GM12878 (cell line): Measurements from ENCODE around the gene FMNL3. TPM values are rescaled to one million over a fixed set of nuclear protein-coding genes. Genes with fewer than 3 reads are reported as not detected.
"Not testable (repeated sequence)": the region's sequence is repeated elsewhere in the genome, so short reads cannot be mapped to it uniquely, and the experiment has no call there.

Experiments
- ATAC-seq: fragments of 200-7000 bp; cut with Tn5 transposase; 3 replicates; pipeline ENCODE4 v1.9.1; 2020; ENCODE audit warnings: mild to moderate bottlenecking, moderate library complexity
- BruUV-seq: library from RNA; stranded (reverse); fragments of 400-500 nt; replicated peaks from 2 replicates; lab custom pipeline; 2021; lab: Mats Ljungman, UMichigan
- CTCF ChIA-PET: fragments of 300-600 bp; sonication (Branson Sonifier 250); formaldehyde crosslinking; extraction: SDS; loops from one replicate; lab custom pipeline; 2021; ENCODE audit warnings: inconsistent platforms; lab: Yijun Ruan, JAX
- POLR2A ChIA-PET: fragments of 350-600 bp; formaldehyde crosslinking; extraction: SDS; loops from one replicate; lab custom pipeline; 2021; ENCODE audit warnings: inconsistent platforms; lab: Charles Lee
- RAD21 ChIA-PET: fragments of 300-600 bp; sonication (Branson Sonifier 250); formaldehyde crosslinking; loops from one replicate; lab custom pipeline; 2023; ENCODE audit warnings: antibody characterized with exemption; ENCODE audit not compliant: unreplicated experiment; lab: Charles Lee
- SMC1A ChIA-PET: fragments of 300-600 bp; sonication (Branson Sonifier 250); formaldehyde crosslinking; loops from one replicate; lab custom pipeline; 2023; ENCODE audit not compliant: unreplicated experiment, uncharacterized antibody; lab: Charles Lee
- DNase-seq: peaks from one replicate; pipeline ENCODE4 v3.0.0-alpha.2; 2011; ENCODE audit warnings: low read depth, low spot score
- FAIRE-seq: peaks from 3 replicates; lab custom pipeline; 2011; peaks lifted over from hg19 to GRCh38; lab: Jason Lieb, UNC
- H2AFZ ChIP-seq: 2 replicates; pipeline ENCODE4 v1.6.0; 2011; ENCODE audit warnings: low read depth, low read length, control low read depth; ENCODE audit not compliant: control insufficient read depth
- H3K27ac ChIP-seq: 2 replicates; pipeline ENCODE4 v1.5.1; 2011; ENCODE audit warnings: control low read depth; ENCODE audit not compliant: control insufficient read depth, insufficient read depth
- H3K27me3 ChIP-seq, 2 experiments: replicated peaks in 1 of 2; 2 replicates each; pipeline versions ENCODE4 v1.6.0 to v1.6.1; 2011; ENCODE audit warnings: low read length in 1 of 2; ENCODE audit not compliant: control insufficient read depth in 2 of 2, insufficient read depth in 2 of 2
- H3K36me3 ChIP-seq, 2 experiments: 2 replicates each; pipeline ENCODE4 v1.5.1; 2011; ENCODE audit warnings: low read length in 1 of 2; ENCODE audit not compliant: control insufficient read depth in 2 of 2, insufficient read depth in 2 of 2
- H3K4me1 ChIP-seq: 2 replicates; pipeline ENCODE4 v1.6.1; 2011; ENCODE audit warnings: mild to moderate bottlenecking, low read length, moderate library complexity, mixed read lengths; ENCODE audit not compliant: control insufficient read depth, insufficient read depth
- H3K4me2 ChIP-seq: 2 replicates; pipeline ENCODE4 v1.6.0; 2011; ENCODE audit warnings: control low read depth; ENCODE audit not compliant: control insufficient read depth, insufficient read depth
- H3K4me3 ChIP-seq: fragments of 200-600 bp; sonication (generic); 2 replicates; pipeline ENCODE4 v1.5.1; 2016
- H3K79me2 ChIP-seq: 2 replicates; pipeline ENCODE4 v1.6.0; 2011; ENCODE audit warnings: low read length; ENCODE audit not compliant: control insufficient read depth, insufficient read depth
- H3K9ac ChIP-seq: 2 replicates; pipeline ENCODE4 v1.8.0; 2011; ENCODE audit warnings: low read length, control low read depth, mixed read lengths; ENCODE audit not compliant: control insufficient read depth, insufficient read depth
- H3K9me3 ChIP-seq: replicated peaks from 3 replicates; pipeline ENCODE4 v1.5.1; 2011; ENCODE audit warnings: mild to moderate bottlenecking, low read length; ENCODE audit not compliant: control insufficient read depth, insufficient read depth
- H4K20me1 ChIP-seq: 2 replicates; pipeline ENCODE4 v1.6.0; 2011; ENCODE audit not compliant: control insufficient read depth, insufficient read depth
- FOXK2 ChIP-seq: fragments of 450-650 bp; IDR thresholded peaks from 2 replicates; pipeline ENCODE4 v1.6.1; 2017; ENCODE audit warnings: mild to moderate bottlenecking, moderate library complexity
- NRF1 ChIP-seq: conservative IDR thresholded peaks from 2 replicates; pipeline ENCODE4 v1.6.1; 2011; ENCODE audit warnings: mild to moderate bottlenecking, low read depth, low read length, improper control_type of control experiment
- PRDM15 ChIP-seq: fragments of 450-650 bp; formaldehyde crosslinking; IDR thresholded peaks from 2 replicates; pipeline ENCODE4 v1.4.0; 2020; ENCODE audit warnings: mild to moderate bottlenecking, moderate library complexity
- WGBS: methylation state at CpG from one replicate; pipeline ENCODE4 v1.1.6; 2016; ENCODE audit warnings: low lambda C conversion rate; ENCODE audit not compliant: insufficient replicate concordance, insufficient coverage; ENCODE audit errors: missing lambda C conversion rate; 5-methylcytosine and 5-hydroxymethylcytosine counted together
- in situ Hi-C: fragments of 300-500 bp; cut with MboI; formaldehyde crosslinking; loops from 9 replicates; pipeline ENCODE4 v1.14.3; 2018; ENCODE audit warnings: mixed read lengths
- intact Hi-C: fragments of 100-400 bp; cut with micrococcal nuclease; formaldehyde crosslinking; loops from one replicate; pipeline ENCODE4 v1.14.2; 2022; ENCODE audit not compliant: unreplicated experiment
- polyA plus RNA-seq, 11 experiments: library from polyadenylated mRNA; depleted of rRNA in 4 of 11; unstranded in 6 of 11; stranded (reverse) in 5 of 11; fragments of >200 nt; fragmentation: Nextera tagmentation in 4 of 11; fragmentation: Illumina TruSeq in 1 of 11; extraction: Ambion mirVana in 4 of 11; extraction: Trizol in 1 of 11; gene quantifications; 1 replicate in 1 of 11; 2 replicates in 10 of 11; pipeline versions ENCODE4 v1.2.1 to v1.2.3, GENCODE V29; 2011 to 2016; ENCODE audit warnings: inconsistent platforms in 2 of 11, missing spikeins in 2 of 11, low read depth in 1 of 11
- total RNA-seq, 4 experiments: library from RNA; depleted of rRNA in 3 of 4; stranded (reverse); fragments of >200 nt in 3 of 4; fragmentation: Illumina TruSeq in 1 of 4; extraction: Trizol in 1 of 4; gene quantifications; 2 replicates each; pipeline versions ENCODE4 v1.2.1 to v1.2.3, GENCODE V29; 2013 to 2021

FMNL3 gene
- total and polyA plus RNA-seq, 10 of the 15 experiments (the other 5 are each of a cell fraction or from before 2014, with no cell fraction given), result 3.0 to 64.9 (median 30.9) TPM

GRCh38 chr12:49612210-49612609 lies 95.0 kb downstream of the FMNL3 start (continued):
- TF ChIP-seq NRF1, result no peak
- no peak for TF ChIP-seq PRDM15
- TF ChIP-seq FOXK2, result no peak
- TF ChIP-seq, all 136 proteins: peak for 0

DNA sequence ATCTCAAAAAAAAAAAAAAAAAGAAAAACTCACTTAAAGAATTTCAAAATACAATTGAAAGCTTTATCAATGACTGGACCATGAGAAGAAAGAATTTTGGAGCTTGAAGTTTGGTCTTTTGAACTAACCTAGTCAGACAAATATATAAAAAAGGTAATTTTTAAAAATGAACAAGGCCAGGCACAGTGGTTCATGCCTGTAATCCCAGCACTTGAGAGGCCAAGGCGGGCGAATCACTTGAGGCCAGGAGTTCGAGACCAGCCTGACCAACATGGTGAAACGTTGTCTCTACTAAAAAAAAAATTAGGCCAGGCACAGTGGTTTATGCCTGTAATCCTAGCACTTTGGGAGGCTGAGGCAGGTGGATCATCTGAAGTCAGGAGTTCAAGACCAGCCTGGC lies 96.4 kb downstream of the FMNL3 start:
- RAD21 ChIA-PET, result interaction anchor here (0.7 kb wide), 1 partner anchor 73 kb away, joined by 4 read pairs; no protein-coding TSS in a partner anchor
- 55% methylated on average over 4 of the region's 4 CpGs for WGBS
- H4K20me1 ChIP-seq, DNase-seq, H3K9ac ChIP-seq, H2AFZ ChIP-seq, H3K36me3 ChIP-seq, H3K4me3 ChIP-seq, ATAC-seq, POLR2A ChIA-PET, FAIRE-seq, H3K4me1 ChIP-seq, H3K79me2 ChIP-seq, H3K4me2 ChIP-seq, H3K27ac ChIP-seq, in situ Hi-C loops, H3K9me3 ChIP-seq, intact Hi-C loops, BruUV-seq, H3K27me3 ChIP-seq: not testable (repeated sequence)
- SMC1A ChIA-PET, result interaction anchor here (0.7 to 0.9 kb wide), 2 partner anchors 8 to 19 kb away, joined by 3 read pairs; no protein-coding TSS in a partner anchor
- CTCF ChIA-PET, result interaction anchor here (0.8 to 1.4 kb wide), 2 partner anchors 250 to 252 kb away, joined by 3 read pairs; no protein-coding TSS in a partner anchor
